Measurements from ENCODE around the gene GBP7.

GBP7 gene

DNA sequence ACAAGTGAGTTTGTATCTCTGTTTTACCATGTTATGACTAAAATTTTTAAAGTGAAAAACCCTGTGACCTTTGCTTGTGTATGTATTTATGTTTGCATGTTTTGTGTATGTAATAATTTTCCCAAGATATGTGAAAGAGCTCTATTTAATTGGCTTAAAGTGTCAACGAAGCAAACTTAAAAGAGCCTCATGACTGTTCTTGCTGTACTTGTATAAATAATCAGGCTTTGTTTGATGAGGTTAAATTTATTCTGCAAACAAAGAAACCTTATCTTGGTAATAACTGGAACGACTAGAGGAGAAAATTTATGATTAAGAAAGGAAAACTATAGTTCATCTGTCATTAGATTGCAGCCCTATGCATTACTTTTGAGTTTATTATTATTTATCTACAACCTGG lies 6.6 kb downstream of the GBP7 start:
- Histone ChIP-seq H3K4me1 (ENCODE audit: insufficient read depth, low read length) (no peaks in the 10 kb centered on the region), H3K9me3 (ENCODE audit: insufficient read depth, low read depth, low read length) (no peaks in the 10 kb centered on the region), H3K4me3 (ENCODE audit: low read length) (no peak overlapping the region), H3K27ac (ENCODE audit: low read depth, low read length) (no peak overlapping the region), H3K27me3 (ENCODE audit: insufficient read depth, low read length) (no peaks in the 10 kb centered on the region), H3K36me3 (ENCODE audit: insufficient read depth, low read length) (no peaks in the 10 kb centered on the region), H3K9ac (ENCODE audit: low read depth, low read length) (no peak overlapping the region)
- WGBS = 93% methylated on average over 1 of the region's 2 CpGs

DNA sequence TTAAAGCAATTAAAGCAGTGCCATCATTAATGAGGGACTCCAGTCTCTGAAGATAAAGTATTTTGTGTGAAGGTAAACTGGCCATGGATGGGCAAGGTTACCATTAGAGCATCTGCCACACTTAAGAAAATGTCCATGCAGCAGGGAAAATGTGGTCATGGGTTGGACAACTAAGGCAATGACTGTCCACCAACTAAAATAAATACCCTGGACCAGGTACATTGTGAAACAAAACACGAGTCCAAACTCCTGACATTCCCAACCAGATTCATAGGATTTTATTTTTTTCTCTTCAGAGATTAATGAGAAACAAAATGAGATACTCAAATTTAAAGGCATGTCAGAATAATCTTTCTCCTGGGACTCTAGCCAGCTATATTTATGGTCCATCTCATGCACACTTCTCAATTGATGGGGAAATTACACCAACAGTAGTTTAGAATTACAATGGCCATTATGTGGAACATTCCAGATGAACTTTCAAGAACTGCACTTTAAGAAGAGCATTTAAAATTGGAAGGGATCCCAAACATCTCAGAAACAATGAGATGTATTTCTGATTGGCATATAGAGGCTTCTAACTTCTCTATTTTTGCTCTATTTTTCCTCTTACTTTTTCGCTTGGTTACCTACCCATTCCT lies 8.1 kb downstream of the GBP7 start:
- Histone ChIP-seq H3K4me3 (ENCODE audit: low read length) (no peak overlapping the region), H3K4me1 (ENCODE audit: insufficient read depth, low read length) (no peaks in the 10 kb centered on the region), H3K9ac (ENCODE audit: low read depth, low read length) (no peak overlapping the region), H3K27me3 (ENCODE audit: insufficient read depth, low read length) (no peaks in the 10 kb centered on the region), H3K9me3 (ENCODE audit: insufficient read depth, low read depth, low read length) (no peaks in the 10 kb centered on the region), H3K36me3 (ENCODE audit: insufficient read depth, low read length) (no peaks in the 10 kb centered on the region), H3K27ac (ENCODE audit: low read depth, low read length) (no peak overlapping the region)
- 88% methylated on average over 1 of the region's 2 CpGs for WGBS

GRCh38 chr1:89166705-89167104 lies 9.1 kb downstream of the GBP7 start:
- WGBS = no CpG with 5 or more reads among the region's 1 CpG
- Histone ChIP-seq H3K4me3 (ENCODE audit: low read length) (no peak overlapping the region), H3K27me3 (ENCODE audit: insufficient read depth, low read length) (no peaks in the 10 kb centered on the region), H3K9ac (ENCODE audit: low read depth, low read length) (no peak overlapping the region), H3K27ac (ENCODE audit: low read depth, low read length) (no peak overlapping the region), H3K4me1 (ENCODE audit: insufficient read depth, low read length) (no peaks in the 10 kb centered on the region), H3K9me3 (ENCODE audit: insufficient read depth, low read depth, low read length) (no peaks in the 10 kb centered on the region), H3K36me3 (ENCODE audit: insufficient read depth, low read length) (no peaks in the 10 kb centered on the region)

DNA sequence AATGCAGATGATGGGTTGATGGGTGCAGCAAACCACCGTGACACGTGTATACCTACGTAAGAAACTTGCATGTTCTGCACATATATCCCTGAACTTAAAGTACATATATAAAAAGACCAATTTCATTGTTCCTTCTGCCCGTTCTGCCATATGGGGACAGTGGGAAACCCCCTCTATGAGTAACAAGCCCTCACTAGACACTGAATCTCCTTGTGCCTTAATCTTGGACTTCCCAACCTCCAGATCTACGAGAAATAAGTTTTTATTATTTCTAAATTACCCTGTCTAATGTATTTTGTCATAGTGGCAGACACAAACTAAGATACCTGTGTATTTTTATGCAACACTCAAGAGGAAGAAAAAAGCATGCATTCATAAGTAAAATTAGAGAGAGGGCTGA lies 10.0 kb downstream of the GBP7 start:
- Histone ChIP-seq H3K9me3 (ENCODE audit: insufficient read depth, low read depth, low read length) (no peaks in the 10 kb centered on the region), H3K4me3 (ENCODE audit: low read length) (no peak overlapping the region), H3K36me3 (ENCODE audit: insufficient read depth, low read length) (no peaks in the 10 kb centered on the region), H3K4me1 (ENCODE audit: insufficient read depth, low read length) (no peaks in the 10 kb centered on the region), H3K9ac (ENCODE audit: low read depth, low read length) (no peak overlapping the region), H3K27ac (ENCODE audit: low read depth, low read length) (no peak overlapping the region), H3K27me3 (ENCODE audit: insufficient read depth, low read length) (no peaks in the 10 kb centered on the region)
- WGBS = 91% methylated on average over 4 of the region's 5 CpGs

- 100% methylated on average over 1 of the region's 1 CpG for WGBS
- H3K27me3 ChIP-seq (ENCODE audit: insufficient read depth, low read length) = no peaks in the 10 kb centered on the region
These were observed 24.8 kb downstream of the GBP7 start for GRCh38 chr1:89151047-89151446.

GRCh38 chr1:89149976-89150375 lies 25.8 kb downstream of the GBP7 start:
- Histone ChIP-seq H3K4me1 (ENCODE audit: insufficient read depth, low read length) (no peaks in the 10 kb centered on the region), H3K36me3 (ENCODE audit: insufficient read depth, low read length) (no peaks in the 10 kb centered on the region), H3K9ac (ENCODE audit: low read depth, low read length) (no peak overlapping the region), H3K27ac (ENCODE audit: low read depth, low read length) (no peak overlapping the region), H3K4me3 (ENCODE audit: low read length) (no peak overlapping the region), H3K27me3 (ENCODE audit: insufficient read depth, low read length) (no peaks in the 10 kb centered on the region), H3K9me3 (ENCODE audit: insufficient read depth, low read depth, low read length) (no peaks in the 10 kb centered on the region)
- 96% methylated on average over 3 of the region's 3 CpGs for WGBS

More at GRCh38 chr1:89151047-89151446, 24.8 kb downstream of the GBP7 start:
- Histone ChIP-seq H3K9me3 (ENCODE audit: insufficient read depth, low read depth, low read length) (no peaks in the 10 kb centered on the region), H3K27ac (ENCODE audit: low read depth, low read length) (no peak overlapping the region), H3K36me3 (ENCODE audit: insufficient read depth, low read length) (no peaks in the 10 kb centered on the region), H3K4me1 (ENCODE audit: insufficient read depth, low read length) (no peaks in the 10 kb centered on the region), H3K4me3 (ENCODE audit: low read length) (no peak overlapping the region), H3K9ac (ENCODE audit: low read depth, low read length) (no peak overlapping the region)

- no peaks in the 10 kb centered on the region for H3K4me1 ChIP-seq (ENCODE audit: insufficient read depth, low read length)
- H3K27ac ChIP-seq (ENCODE audit: low read depth, low read length) = no peak overlapping the region
- no peaks in the 10 kb centered on the region for H3K36me3 ChIP-seq (ENCODE audit: insufficient read depth, low read length)
- no peaks in the 10 kb centered on the region for H3K9me3 ChIP-seq (ENCODE audit: insufficient read depth, low read depth, low read length)
- H3K9ac ChIP-seq (ENCODE audit: low read depth, low read length) = no peak overlapping the region
- H3K4me3 ChIP-seq (ENCODE audit: low read length) = no peak overlapping the region
- 59% methylated on average over 3 of the region's 3 CpGs for WGBS
- H3K27me3 ChIP-seq (ENCODE audit: insufficient read depth, low read length) = no peaks in the 10 kb centered on the region
These were observed 26.6 kb downstream of the GBP7 start for GRCh38 chr1:89149229-89149628.

- no peaks in the 10 kb centered on the region for H3K27me3 ChIP-seq (ENCODE audit: insufficient read depth, low read length)
- H3K9me3 ChIP-seq (ENCODE audit: insufficient read depth, low read depth, low read length) = no peaks in the 10 kb centered on the region
- 95% methylated on average over 3 of the region's 3 CpGs for WGBS
- H3K4me3 ChIP-seq (ENCODE audit: low read length) = no peak overlapping the region
- no peaks in the 10 kb centered on the region for H3K36me3 ChIP-seq (ENCODE audit: insufficient read depth, low read length)
- no peak overlapping the region for H3K27ac ChIP-seq (ENCODE audit: low read depth, low read length)
- no peak overlapping the region for H3K9ac ChIP-seq (ENCODE audit: low read depth, low read length)
- no peaks in the 10 kb centered on the region for H3K4me1 ChIP-seq (ENCODE audit: insufficient read depth, low read length)
These were observed 27.8 kb downstream of the GBP7 start for GRCh38 chr1:89147678-89148658.

GRCh38 chr1:89146721-89147120 lies 29.1 kb downstream of the GBP7 start:
- Histone ChIP-seq H3K9ac (ENCODE audit: low read depth, low read length) (no peak overlapping the region), H3K27me3 (ENCODE audit: insufficient read depth, low read length) (no peaks in the 10 kb centered on the region), H3K4me1 (ENCODE audit: insufficient read depth, low read length) (no peaks in the 10 kb centered on the region), H3K4me3 (ENCODE audit: low read length) (no peak overlapping the region), H3K36me3 (ENCODE audit: insufficient read depth, low read length) (no peaks in the 10 kb centered on the region), H3K27ac (ENCODE audit: low read depth, low read length) (no peak overlapping the region), H3K9me3 (ENCODE audit: insufficient read depth, low read depth, low read length) (no peaks in the 10 kb centered on the region)
- 94% methylated on average over 3 of the region's 3 CpGs for WGBS

DNA sequence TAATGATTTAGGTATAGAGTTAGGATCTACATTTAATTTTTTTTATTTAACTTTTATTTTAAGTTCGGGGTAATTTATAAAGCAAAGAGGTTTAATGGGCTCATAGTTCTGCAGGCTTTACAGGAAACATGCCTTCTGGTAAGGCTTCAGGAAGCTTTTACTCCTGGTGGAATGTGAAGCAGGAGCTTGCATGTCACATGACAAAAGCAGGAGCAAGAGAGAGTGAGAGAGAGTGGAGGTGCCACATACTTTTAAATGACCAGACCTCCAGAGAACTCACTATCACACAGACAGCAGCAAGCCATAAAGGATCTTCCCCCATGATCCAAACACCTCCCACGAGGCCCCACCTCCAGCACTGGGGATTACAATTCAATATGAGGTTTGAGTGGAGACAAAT lies 32.3 kb downstream of the GBP7 start:
- no peak overlapping the region for H3K4me3 ChIP-seq (ENCODE audit: low read length)
- 100% methylated on average over 2 of the region's 2 CpGs for WGBS
- no peaks in the 10 kb centered on the region for H3K27me3 ChIP-seq (ENCODE audit: insufficient read depth, low read length)
- H3K36me3 ChIP-seq (ENCODE audit: insufficient read depth, low read length) = no peaks in the 10 kb centered on the region
- no peak overlapping the region for H3K27ac ChIP-seq (ENCODE audit: low read depth, low read length)
- no peak overlapping the region for H3K9ac ChIP-seq (ENCODE audit: low read depth, low read length)
- H3K9me3 ChIP-seq (ENCODE audit: insufficient read depth, low read depth, low read length) = no peaks in the 10 kb centered on the region
- no peaks in the 10 kb centered on the region for H3K4me1 ChIP-seq (ENCODE audit: insufficient read depth, low read length)

- Histone ChIP-seq H3K27ac (ENCODE audit: low read depth, low read length) (no peak overlapping the region), H3K36me3 (ENCODE audit: insufficient read depth, low read length) (no peaks in the 10 kb centered on the region), H3K9me3 (ENCODE audit: insufficient read depth, low read depth, low read length) (no peaks in the 10 kb centered on the region), H3K9ac (ENCODE audit: low read depth, low read length) (no peak overlapping the region), H3K4me1 (ENCODE audit: insufficient read depth, low read length) (no peaks in the 10 kb centered on the region), H3K4me3 (ENCODE audit: low read length) (no peak overlapping the region), H3K27me3 (ENCODE audit: insufficient read depth, low read length) (no peaks in the 10 kb centered on the region)
- 95% methylated on average over 3 of the region's 4 CpGs for WGBS
These were observed 33.6 kb downstream of the GBP7 start for GRCh38 chr1:89142160-89142559.

Measured in HUES64 (cell line).